ENCODE measurements around the gene FEZ2.

FEZ2 gene

DNA sequence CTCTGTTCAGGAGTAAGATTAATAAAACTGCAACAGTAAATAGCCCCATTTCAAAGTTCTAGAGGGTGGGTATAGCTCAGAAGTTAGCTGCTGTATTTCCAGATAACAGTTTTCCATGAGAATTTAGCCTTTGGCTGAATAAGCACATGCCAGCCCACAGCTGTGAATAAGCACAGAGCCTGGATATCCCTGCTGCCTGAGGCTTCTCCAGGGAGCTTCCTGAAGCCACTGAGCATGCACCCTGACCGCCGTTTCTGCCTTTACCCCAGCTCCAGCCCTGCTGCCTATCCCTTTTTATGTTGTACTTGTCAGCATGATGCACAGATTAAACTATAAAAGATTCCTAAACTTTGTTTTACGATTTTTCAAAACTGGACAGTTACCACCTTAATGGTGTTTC, 85.3 kb downstream of the FEZ2 start:
- ChIA-PET CTCF (interaction anchor here (0.9 kb wide), 1 partner anchor 160 kb away, joined by 3 read pairs; no protein-coding TSS in a partner anchor), POLR2A (no interaction called here)
- DNase-seq (ENCODE audit: extremely low spot score) = no peak
- TF ChIP-seq CTBP1 (IDR thresholded peaks at IDR 0.05; ENCODE audit: borderline replicate concordance) = no peak
- TF ChIP-seq LEF1 (IDR thresholded peaks at IDR 0.05; ENCODE audit: borderline replicate concordance) = no peak

DNA sequence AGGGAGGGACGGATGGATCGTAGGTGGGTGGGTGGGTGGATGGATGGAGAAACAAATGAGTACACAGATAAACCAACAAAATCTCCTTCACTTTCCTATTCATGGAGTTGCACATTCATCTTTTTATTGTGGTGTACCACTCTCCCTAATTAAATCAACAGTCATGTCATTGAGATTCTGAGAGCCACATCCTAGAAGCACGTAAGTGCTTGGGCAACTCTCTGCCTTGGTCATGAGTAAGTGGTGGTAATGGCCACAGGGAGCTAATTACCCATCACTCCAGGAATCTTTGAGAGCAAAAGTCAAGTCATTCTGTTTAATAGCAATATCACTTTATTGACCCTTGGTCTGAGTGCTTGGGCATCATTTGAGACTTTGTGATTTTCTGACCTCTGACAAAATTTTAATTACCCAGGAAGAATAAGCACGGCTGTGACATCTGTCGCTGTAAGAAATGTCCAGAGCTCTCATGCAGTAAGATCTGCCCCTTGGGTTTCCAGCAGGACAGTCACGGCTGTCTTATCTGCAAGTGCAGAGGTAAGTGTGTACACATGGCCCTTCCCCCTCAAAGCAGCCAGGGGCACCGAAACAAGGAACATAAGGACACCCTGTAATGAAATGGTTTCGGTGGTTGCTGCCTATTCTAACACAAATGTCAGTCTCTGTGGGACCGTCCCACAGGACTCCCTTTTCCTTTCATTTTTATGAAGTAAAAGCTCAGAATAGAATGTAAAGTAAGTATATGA, 85.9 kb downstream of the FEZ2 start:
- ChIA-PET POLR2A (no interaction called here), CTCF (interaction anchor here (0.9 kb wide), 1 partner anchor 159 kb away, joined by 3 read pairs; no protein-coding TSS in a partner anchor)
- no peak for TF ChIP-seq FOXK2 (IDR thresholded peaks at IDR 0.05)
- no peak for TF ChIP-seq SP1 (IDR thresholded peaks at IDR 0.05)
- TF ChIP-seq TARDBP (IDR thresholded peaks at IDR 0.05) = no peak
- TF ChIP-seq, protein P1, sequence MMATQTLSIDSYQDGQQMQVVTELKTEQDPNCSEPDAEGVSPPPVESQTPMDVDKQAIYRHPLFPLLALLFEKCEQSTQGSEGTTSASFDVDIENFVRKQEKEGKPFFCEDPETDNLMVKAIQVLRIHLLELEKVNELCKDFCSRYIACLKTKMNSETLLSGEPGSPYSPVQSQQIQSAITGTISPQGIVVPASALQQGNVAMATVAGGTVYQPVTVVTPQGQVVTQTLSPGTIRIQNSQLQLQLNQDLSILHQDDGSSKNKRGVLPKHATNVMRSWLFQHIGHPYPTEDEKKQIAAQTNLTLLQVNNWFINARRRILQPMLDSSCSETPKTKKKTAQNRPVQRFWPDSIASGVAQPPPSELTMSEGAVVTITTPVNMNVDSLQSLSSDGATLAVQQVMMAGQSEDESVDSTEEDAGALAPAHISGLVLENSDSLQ (IDR thresholded peaks at IDR 0.05) = no peak
- no peak for TF ChIP-seq SUZ12 (IDR thresholded peaks at IDR 0.05)
- no peak for TF ChIP-seq ARNT (IDR thresholded peaks at IDR 0.05)
- no peak for TF ChIP-seq NFRKB (IDR thresholded peaks at IDR 0.05)
- no peak for TF ChIP-seq L3MBTL2 (conservative IDR thresholded peaks at IDR 0.05)
- no peak for DNase-seq (ENCODE audit: extremely low spot score)

DNA sequence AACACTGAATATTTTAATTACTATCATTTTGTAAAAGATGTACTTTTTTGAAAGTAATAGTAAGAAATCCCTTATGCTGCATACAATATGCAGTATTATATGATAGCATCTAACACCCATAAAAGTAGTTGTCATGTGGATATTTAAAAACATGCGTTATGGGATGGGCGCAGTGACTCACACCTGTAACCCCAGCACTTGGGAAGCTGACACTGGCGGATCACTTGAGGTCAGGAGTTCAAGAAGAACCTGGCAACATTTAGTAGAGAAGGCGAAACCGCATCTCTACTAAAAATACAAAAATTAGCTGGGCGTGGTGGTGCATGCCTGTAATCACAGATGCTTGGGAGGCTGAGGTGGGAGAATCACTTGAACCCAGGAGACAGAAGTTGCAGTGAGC, 88.9 kb downstream of the FEZ2 start:
- TF ChIP-seq ARNT (IDR thresholded peaks at IDR 0.05) = no peak
- no peak for TF ChIP-seq SUZ12 (IDR thresholded peaks at IDR 0.05)
- no peak for DNase-seq (ENCODE audit: extremely low spot score)
- ChIA-PET POLR2A (no interaction called here), CTCF (no interaction called here)

DNA sequence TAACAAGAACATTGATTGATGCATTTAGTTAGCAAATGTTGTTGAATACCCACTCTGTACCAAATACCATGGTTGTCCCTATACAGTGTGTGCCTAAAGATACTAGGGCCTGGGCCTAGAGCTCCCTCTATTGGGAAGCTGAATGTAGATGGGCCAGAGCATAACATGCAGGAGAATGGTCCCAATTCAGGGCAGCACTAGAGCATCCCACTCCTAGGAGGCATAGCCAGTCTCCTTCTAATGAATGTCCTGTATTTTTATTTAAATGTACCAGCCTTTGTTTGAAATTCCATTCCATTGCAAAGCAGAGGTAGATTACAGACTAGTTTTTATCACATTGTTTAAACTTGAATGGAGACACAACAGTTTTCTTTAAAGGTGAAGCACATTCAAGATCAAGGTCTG, 90.6 kb downstream of the FEZ2 start:
- CTCF ChIA-PET = interaction anchor here (0.6 to 2.4 kb wide), 7 partner anchors 16 to 1268 kb away, joined by 3 to 6 read pairs (median 5); no protein-coding TSS in a partner anchor
- no peak for TF ChIP-seq FOXA1 (IDR thresholded peaks at IDR 0.05)
- TF ChIP-seq ELF4 (IDR thresholded peaks at IDR 0.05) = no peak
- no peak for TF ChIP-seq NFRKB (IDR thresholded peaks at IDR 0.05)
- TF ChIP-seq, protein P1 (IDR thresholded peaks at IDR 0.05) = no peak
- TF ChIP-seq SUZ12 (IDR thresholded peaks at IDR 0.05) = no peak
- no peak for TF ChIP-seq FOXK2 (IDR thresholded peaks at IDR 0.05)
- no peak for TF ChIP-seq BHLHE40 (IDR thresholded peaks at IDR 0.05; ENCODE audit: borderline replicate concordance)
- no peak for TF ChIP-seq ARNT (IDR thresholded peaks at IDR 0.05)
- TF ChIP-seq L3MBTL2 (conservative IDR thresholded peaks at IDR 0.05) = no peak
- TF ChIP-seq LEF1 (IDR thresholded peaks at IDR 0.05; ENCODE audit: borderline replicate concordance) = no peak
- no peak for TF ChIP-seq HDGF (IDR thresholded peaks at IDR 0.05; ENCODE audit: borderline replicate concordance)
- POLR2A ChIA-PET = no interaction called here
- DNase-seq (ENCODE audit: extremely low spot score) = peak; percentile 63

All from HEK293T (cell line).